Measurements from ENCODE around the gene TBC1D2.

The TBC1D2 gene

DNA sequence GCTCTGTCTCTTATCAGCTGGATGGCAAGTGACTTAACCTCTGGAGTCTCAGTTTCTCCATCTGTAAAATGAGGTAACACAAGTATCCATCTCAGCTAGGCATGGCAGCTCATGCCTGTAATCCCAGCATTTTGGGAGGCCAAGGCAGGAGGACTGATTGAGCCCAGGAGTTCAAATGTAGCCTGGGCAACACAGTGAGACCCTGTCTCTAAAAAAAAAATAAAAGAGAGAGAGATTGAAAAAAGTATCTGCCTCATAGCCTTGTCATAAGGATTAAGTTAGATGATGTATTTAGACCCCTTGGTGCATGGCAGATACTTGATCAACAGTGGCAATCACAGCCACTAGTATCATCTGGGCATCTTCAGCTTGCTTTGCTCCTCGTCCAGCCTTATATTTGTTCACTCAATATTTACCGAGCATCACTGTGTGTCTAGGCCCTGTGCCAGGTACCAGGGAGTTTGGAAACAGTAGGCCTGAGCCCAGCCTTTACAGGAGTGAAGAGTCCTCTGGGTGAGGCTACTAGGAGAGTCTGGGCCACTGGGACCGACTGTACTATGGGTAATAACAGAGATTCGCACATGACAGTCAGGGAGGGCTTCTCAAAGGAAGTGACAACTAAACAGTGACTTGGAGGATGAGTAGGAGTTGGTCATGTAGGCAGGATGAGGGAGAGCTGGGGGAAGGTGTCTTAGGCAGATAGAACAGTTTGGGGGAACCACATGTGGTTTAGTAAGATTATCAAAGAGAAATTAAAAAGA lies 97.2 kb downstream of the TBC1D2 start:
- no peak for DNase-seq

DNA sequence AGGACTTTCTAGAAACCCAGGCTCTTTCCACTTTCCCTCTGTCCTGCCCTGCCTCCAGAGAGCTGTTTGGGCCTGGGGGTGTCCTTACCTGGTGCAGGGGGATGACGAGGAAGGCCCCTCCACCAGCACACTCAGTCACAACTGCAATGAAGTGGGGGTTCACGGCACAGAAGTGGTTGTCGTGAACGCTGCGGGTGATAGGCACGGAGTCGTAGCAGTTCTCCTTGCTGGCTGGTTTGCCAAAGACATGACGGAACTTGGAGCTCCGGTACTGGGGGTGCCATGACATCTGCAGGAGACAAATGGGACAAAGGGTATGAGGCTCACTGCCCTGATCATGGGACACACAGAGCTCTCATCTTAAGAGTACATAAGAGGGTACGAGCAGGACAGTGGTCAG lies 98.1 kb downstream of the TBC1D2 start:
- no peak for DNase-seq

DNA sequence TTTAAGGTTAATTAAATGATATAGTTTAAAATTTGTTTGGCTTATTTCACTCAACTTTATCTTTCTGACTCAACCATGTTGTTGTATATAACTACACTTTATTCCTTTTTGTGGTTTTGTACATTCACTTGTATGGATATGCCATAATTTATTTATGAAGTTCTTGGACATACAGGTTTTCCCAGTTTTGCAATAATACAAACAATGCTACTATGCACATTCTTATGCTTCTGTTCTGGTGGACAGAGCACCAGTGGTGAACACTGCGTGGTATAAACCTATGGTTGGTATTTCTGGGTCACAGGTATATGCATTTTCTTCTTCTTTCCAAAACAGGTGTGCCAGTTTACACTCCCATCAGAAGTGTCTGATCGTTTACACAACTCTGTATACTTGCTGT lies 100.8 kb downstream of the TBC1D2 start:
- DNase-seq = no peak

DNA sequence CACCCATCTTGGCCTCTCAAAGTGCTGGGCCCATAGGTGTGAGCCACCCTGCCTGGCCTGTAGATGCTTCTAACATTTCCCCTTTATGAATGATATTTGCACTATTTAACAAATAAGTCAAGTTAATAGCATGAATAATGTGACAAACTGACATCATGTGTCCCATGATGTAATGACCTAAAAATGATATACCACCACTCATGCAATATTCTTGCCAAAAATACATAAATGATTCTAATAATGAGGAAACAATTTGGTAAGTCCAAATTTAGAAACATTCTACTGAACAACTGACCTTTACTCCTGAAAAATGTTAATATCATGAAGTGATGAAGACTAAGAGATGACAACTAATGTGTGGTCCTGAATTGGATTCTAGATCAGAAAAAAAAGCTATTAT lies 102.9 kb downstream of the TBC1D2 start:
- no peak for DNase-seq

DNA sequence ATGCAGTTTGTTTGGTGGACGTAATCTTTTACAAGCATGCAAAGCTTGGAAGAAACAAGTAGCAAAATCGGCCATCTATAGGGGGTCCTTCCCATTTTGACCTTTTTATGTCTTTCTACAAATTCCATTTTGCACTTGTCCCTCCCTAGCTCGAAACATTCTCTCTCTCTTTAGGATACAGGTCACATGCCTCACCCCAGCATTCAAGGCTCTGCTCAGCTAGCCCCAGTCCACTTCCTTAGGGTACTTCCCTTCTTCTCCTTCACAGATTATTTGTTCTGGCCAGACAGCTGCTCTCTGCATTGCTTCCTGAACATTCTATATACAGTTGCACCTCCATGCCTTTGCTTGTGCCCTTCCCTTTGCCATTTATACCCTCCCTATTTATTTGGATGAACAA lies 104.7 kb downstream of the TBC1D2 start:
- DNase-seq = no peak

DNA sequence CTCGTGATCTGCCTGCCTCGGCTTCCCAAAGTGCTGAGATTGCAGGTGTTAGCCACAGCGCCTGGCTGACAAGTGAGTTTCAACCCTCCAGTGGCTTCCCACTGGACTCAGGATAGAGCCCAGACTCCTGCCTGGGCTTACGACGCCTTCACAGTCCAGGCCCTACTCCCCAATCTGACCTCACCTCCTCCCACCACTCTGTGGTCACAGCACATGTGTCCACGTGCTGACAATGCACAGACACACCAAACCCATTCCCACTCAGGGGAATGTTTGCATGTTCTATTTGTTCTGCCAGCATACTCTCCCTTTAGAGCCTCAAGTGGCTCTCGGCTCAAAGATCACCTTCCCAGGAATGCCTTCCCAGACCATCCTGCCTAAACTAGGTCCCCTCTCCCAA lies 105.3 kb downstream of the TBC1D2 start:
- no peak for DNase-seq

DNA sequence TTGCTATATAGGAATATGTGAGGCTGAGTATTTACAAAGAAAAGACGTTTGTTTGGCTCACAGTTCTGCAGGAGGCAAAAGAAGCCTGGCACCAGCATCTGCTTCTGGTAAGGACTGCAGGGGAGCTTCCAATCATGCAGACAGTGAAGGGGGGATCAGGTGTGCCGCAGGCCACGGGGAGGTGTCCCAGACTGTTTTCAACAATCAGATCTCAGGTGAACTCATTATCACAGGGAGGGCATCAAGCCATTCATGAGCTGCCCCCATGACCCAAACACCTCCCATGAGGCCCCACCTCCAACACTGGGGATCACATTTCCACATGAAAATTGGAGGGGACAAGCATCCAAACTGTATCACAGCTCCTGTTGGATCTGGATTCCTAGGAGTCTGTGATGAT lies 106.0 kb downstream of the TBC1D2 start:
- no peak for DNase-seq

All from stimulated activated CD4-positive, alpha-beta T cell treated with anti-CD3 and anti-CD28 coated beads, Interleukin-4, amount 100 ng/mL, for 1 hour (primary cell).